ENCODE measurements around the gene QKI.
"Not testable (repeated sequence)": the region's sequence is repeated elsewhere in the genome, so short reads cannot be mapped to it uniquely, and the experiment has no call there.

QKI gene

GRCh38 chr6:163413345-163414116, 987 bp upstream of the QKI start:
- DNase-seq, result peak in 53 of 56 donors; percentile 34 to 95 (median 84)

GRCh38 chr6:163414946-163415619, 565 bp downstream of the QKI start:
- DNase-seq, result no peak

- peak in 2 of 56 donors; percentile 32 to 47 for DNase-seq
Measured at GRCh38 chr6:163415620-163416556, 1.4 kb downstream of the QKI start.

GRCh38 chr6:163416557-163417253, 2.2 kb downstream of the QKI start:
- peak in 7 of 56 donors; percentile 19 to 60 (median 37) for DNase-seq

GRCh38 chr6:163417595-163417994, 3.1 kb downstream of the QKI start:
- no peak for DNase-seq

GRCh38 chr6:163418311-163419029, 4.0 kb downstream of the QKI start:
- no peak for DNase-seq

GRCh38 chr6:163419413-163420288, 5.1 kb downstream of the QKI start:
- no peak for DNase-seq

GRCh38 chr6:163420289-163420614, 5.7 kb downstream of the QKI start:
- DNase-seq, result no peak

- DNase-seq, result no peak
Measured at GRCh38 chr6:163422550-163422949, 8.0 kb downstream of the QKI start.

- no peak for DNase-seq
Measured at GRCh38 chr6:163423696-163424095, 9.2 kb downstream of the QKI start.

- no peak for DNase-seq
Measured at GRCh38 chr6:163427498-163428254, 13.2 kb downstream of the QKI start.

GRCh38 chr6:163428373-163428772, 13.9 kb downstream of the QKI start:
- DNase-seq, result no peak

GRCh38 chr6:163429858-163430448, 15.4 kb downstream of the QKI start:
- no peak for DNase-seq

- no peak for DNase-seq
Measured at GRCh38 chr6:163432300-163432699, 17.8 kb downstream of the QKI start.

GRCh38 chr6:163433486-163433885, 19.0 kb downstream of the QKI start:
- DNase-seq, result not testable (repeated sequence)

- DNase-seq, result no peak
Measured at GRCh38 chr6:163435023-163435422, 20.5 kb downstream of the QKI start.

- no peak for DNase-seq
Measured at GRCh38 chr6:163436843-163437242, 22.3 kb downstream of the QKI start.

GRCh38 chr6:163437466-163437865, 22.9 kb downstream of the QKI start:
- no peak for DNase-seq
